ENCODE data around the gene POLA2.

Gene POLA2

DNA sequence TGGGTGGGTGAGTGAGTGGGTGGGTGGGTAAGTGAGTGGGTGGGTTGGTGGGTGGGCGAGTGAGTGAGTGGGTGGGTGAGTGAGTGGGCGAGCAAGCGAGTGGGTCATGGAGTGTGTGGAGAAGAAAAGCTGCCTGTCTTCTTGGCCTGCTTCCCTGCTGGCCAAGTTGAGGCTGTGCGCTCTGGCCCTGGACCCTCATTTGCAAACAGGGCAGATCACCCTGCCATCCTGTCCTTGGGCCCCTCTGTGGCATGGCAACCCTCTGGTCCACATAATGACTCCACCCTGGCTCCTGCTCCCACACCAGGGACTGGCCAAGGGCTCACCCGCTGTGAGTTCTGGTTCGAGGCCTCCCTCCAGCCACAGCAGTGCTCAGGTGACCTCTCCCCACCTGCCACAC lies 44.9 kb upstream of the POLA2 start:
- ChIA-PET CTCF (no interaction called here), POLR2A (no interaction called here)
- TF ChIP-seq NFRKB (IDR thresholded peaks at IDR 0.05) (no peak), ZNF384 (IDR thresholded peaks at IDR 0.05) (no peak), ARNT (IDR thresholded peaks at IDR 0.05) (no peak), TARDBP (IDR thresholded peaks at IDR 0.05) (no peak), FOXA1 (IDR thresholded peaks at IDR 0.05) (no peak), L3MBTL2 (conservative IDR thresholded peaks at IDR 0.05) (no peak), BHLHE40 (IDR thresholded peaks at IDR 0.05; ENCODE audit: borderline replicate concordance) (no peak), LEF1 (IDR thresholded peaks at IDR 0.05; ENCODE audit: borderline replicate concordance) (no peak), HDGF (IDR thresholded peaks at IDR 0.05; ENCODE audit: borderline replicate concordance) (no peak), SP1 (IDR thresholded peaks at IDR 0.05) (no peak), SUZ12 (IDR thresholded peaks at IDR 0.05) (no peak), ELF4 (IDR thresholded peaks at IDR 0.05) (no peak), FOXM1 (IDR thresholded peaks at IDR 0.05; ENCODE audit: borderline replicate concordance) (no peak), CTBP1 (IDR thresholded peaks at IDR 0.05; ENCODE audit: borderline replicate concordance) (no peak), FOXK2 (IDR thresholded peaks at IDR 0.05) (no peak)
- TF ChIP-seq, protein P1, sequence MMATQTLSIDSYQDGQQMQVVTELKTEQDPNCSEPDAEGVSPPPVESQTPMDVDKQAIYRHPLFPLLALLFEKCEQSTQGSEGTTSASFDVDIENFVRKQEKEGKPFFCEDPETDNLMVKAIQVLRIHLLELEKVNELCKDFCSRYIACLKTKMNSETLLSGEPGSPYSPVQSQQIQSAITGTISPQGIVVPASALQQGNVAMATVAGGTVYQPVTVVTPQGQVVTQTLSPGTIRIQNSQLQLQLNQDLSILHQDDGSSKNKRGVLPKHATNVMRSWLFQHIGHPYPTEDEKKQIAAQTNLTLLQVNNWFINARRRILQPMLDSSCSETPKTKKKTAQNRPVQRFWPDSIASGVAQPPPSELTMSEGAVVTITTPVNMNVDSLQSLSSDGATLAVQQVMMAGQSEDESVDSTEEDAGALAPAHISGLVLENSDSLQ (IDR thresholded peaks at IDR 0.05) = no peak
- peak; percentile 22 for DNase-seq (ENCODE audit: extremely low spot score)

DNA sequence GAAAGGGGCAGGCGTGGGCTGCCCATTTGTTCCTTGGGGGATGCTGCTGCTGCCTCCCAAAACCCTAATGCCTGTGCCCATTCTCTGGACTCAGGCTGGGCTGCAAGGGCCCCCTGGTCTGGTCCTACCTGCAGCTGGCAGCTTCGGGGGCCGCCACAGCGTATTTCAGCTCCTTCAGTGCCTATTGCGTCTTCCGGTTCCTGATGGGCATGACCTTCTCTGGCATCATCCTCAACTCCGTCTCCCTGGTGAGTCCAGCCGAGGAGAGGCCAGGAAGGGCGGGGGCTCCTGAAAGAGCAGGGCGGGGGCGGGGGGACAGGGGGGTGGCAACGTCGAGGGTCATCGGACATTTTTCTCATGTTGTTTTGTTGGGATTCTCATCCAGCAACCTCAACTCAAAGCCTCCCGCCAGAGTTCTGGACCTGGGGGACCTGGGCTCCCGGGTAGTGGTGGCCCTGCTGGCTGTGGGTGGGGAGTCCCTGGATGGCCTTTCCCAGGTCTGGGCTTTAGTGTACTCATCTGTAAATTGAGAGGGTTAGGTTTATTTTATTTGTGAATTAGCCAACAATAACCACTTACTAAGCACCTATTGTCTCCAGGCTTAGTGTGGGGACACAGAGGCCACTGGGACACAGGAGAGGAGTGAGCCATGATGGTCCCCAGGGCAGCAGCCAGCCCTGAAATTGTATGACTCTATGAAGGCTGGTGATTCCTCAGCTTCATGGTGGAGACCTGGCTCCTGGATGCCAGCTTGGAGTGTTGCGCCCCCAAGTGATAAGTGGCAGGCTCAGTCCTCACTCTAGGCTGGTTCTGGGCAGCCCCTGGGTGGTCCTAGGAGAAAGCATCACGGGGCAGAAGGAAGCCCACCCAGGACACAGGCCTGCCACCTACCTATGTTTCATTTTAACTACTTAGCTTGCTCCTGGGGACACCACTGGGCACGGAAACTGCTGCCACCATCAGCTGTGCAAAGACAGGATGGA lies 44.0 kb upstream of the POLA2 start:
- TF ChIP-seq HDGF (IDR thresholded peaks at IDR 0.05; ENCODE audit: borderline replicate concordance) = no peak
- TF ChIP-seq NFRKB (IDR thresholded peaks at IDR 0.05) = no peak
- no peak for TF ChIP-seq LEF1 (IDR thresholded peaks at IDR 0.05; ENCODE audit: borderline replicate concordance)
- TF ChIP-seq L3MBTL2 (conservative IDR thresholded peaks at IDR 0.05) = no peak
- TF ChIP-seq BHLHE40 (IDR thresholded peaks at IDR 0.05; ENCODE audit: borderline replicate concordance) = no peak
- TF ChIP-seq ZNF384 (IDR thresholded peaks at IDR 0.05) = no peak
- TF ChIP-seq TARDBP (IDR thresholded peaks at IDR 0.05) = no peak
- TF ChIP-seq FOXA1 (IDR thresholded peaks at IDR 0.05) = no peak
- TF ChIP-seq SP1 (IDR thresholded peaks at IDR 0.05) = no peak
- POLR2A ChIA-PET = interaction anchor here (1.3 kb wide), 1 partner anchor 44 kb away, joined by 7 read pairs; the partner anchor contains the start of gene POLA2
- no peak for DNase-seq (ENCODE audit: extremely low spot score)
- CTCF ChIA-PET = no interaction called here

DNA sequence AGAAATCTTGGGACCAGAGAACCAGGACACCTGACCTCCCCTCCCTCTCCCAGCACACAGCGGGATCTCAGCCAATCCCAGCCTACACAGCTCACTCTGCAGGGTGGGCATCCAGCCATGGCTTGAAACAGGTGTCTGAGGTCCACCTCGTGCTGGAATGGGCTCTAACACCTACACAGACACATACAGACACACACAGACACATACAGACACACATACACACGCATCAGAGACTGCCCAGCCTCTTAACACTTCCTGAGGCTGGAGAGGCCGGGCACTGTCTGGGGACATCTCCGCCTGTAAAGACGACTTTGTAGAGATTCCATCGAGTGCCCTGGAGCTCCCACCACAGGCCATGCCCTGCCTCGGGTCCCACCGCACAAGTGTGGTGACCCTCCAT lies 43.3 kb upstream of the POLA2 start:
- TF ChIP-seq NFRKB (IDR thresholded peaks at IDR 0.05) (no peak), ZNF384 (IDR thresholded peaks at IDR 0.05) (no peak), L3MBTL2 (conservative IDR thresholded peaks at IDR 0.05) (no peak)
- CTCF ChIA-PET = no interaction called here
- no peak for DNase-seq (ENCODE audit: extremely low spot score)
- POLR2A ChIA-PET = interaction anchor here (1.3 kb wide), 1 partner anchor 43 kb away, joined by 7 read pairs; the partner anchor contains the start of gene POLA2

DNA sequence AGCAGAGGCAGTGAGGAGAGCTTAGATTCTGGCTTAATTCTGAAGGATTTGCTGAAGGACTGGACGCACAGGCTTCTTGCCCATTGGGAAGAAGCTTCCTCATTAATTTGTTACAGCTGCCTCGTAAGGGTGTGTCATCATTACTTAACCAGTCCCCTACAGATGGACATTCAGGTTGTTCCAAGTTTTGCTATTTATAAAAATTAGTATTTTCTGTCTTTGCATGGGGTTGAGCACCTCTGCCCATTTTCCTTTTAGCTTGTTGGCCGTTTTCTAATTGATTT lies 41.9 kb upstream of the POLA2 start:
- CTCF ChIA-PET = interaction anchor here (0.6 to 1.7 kb wide), 3 partner anchors 15 to 33 kb away, joined by 3 to 4 read pairs (median 4); no protein-coding TSS in a partner anchor
- POLR2A ChIA-PET = interaction anchor here (0.7 to 1.2 kb wide), 4 partner anchors 42 to 114 kb away, joined by 3 to 8 read pairs (median 3); partner anchors contain the start of genes DPF2 and POLA2
- DNase-seq (ENCODE audit: extremely low spot score) = no peak
- TF ChIP-seq ARNT (IDR thresholded peaks at IDR 0.05) (no peak), SP1 (IDR thresholded peaks at IDR 0.05) (no peak), CTBP1 (IDR thresholded peaks at IDR 0.05; ENCODE audit: borderline replicate concordance) (no peak), BHLHE40 (IDR thresholded peaks at IDR 0.05; ENCODE audit: borderline replicate concordance) (no peak), L3MBTL2 (conservative IDR thresholded peaks at IDR 0.05) (no peak), ELF4 (IDR thresholded peaks at IDR 0.05) (no peak), ZNF384 (IDR thresholded peaks at IDR 0.05) (no peak)
- TF ChIP-seq, protein P1 (IDR thresholded peaks at IDR 0.05) = no peak

DNA sequence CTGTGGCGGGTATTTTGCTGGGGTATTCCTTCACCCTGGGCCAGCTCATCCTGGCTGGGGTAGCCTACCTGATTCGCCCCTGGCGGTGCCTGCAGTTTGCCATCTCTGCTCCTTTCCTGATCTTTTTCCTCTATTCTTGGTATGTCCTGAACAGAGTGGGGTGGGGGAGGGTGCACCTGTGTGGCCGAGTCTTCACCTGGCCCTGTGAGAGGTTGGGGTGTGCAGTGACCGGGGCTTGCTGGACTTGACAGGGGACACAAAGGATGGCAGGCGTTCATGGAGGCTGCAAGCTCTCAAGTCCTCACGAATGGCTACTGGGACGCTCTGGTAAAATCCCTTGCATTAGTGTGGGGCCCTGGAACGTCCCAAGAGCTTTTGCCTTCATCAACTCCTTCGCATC lies 40.7 kb upstream of the POLA2 start:
- POLR2A ChIA-PET = interaction anchor here (1.0 kb wide), 1 partner anchor 41 kb away, joined by 4 read pairs; the partner anchor contains the start of gene POLA2
- no peak for TF ChIP-seq SP1 (IDR thresholded peaks at IDR 0.05)
- no peak for TF ChIP-seq ELF4 (IDR thresholded peaks at IDR 0.05)
- no peak for TF ChIP-seq FOXK2 (IDR thresholded peaks at IDR 0.05)
- TF ChIP-seq, protein P1 (IDR thresholded peaks at IDR 0.05) = no peak
- TF ChIP-seq TARDBP (IDR thresholded peaks at IDR 0.05) = no peak
- TF ChIP-seq LEF1 (IDR thresholded peaks at IDR 0.05; ENCODE audit: borderline replicate concordance) = no peak
- TF ChIP-seq NFRKB (IDR thresholded peaks at IDR 0.05) = no peak
- no peak for TF ChIP-seq SUZ12 (IDR thresholded peaks at IDR 0.05)
- no peak for TF ChIP-seq HDGF (IDR thresholded peaks at IDR 0.05; ENCODE audit: borderline replicate concordance)
- no peak for TF ChIP-seq ARNT (IDR thresholded peaks at IDR 0.05)
- DNase-seq (ENCODE audit: extremely low spot score) = no peak
- CTCF ChIA-PET = interaction anchor here (1.7 kb wide), 1 partner anchor 16 kb away, joined by 4 read pairs; no protein-coding TSS in a partner anchor

DNA sequence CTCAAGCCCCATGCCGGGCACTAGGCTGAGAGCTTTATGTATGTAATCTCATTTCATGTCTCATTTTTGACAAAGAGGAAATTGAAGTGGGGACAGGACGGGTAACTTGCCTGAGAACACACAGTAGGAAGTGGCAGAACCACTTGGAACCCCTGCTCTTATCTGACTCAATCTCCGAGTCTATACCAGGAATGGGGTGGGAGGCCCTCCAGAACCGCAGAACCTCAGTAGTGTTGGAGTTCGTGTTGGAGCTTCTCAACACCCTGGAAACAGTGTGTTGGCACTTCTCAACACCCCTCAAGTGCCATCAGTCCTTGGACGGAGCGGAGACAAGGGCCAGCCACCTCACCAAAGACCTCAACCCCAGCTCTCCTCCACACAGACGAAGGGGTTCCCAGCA lies 38.8 kb upstream of the POLA2 start:
- CTCF ChIA-PET = no interaction called here
- POLR2A ChIA-PET = interaction anchor here (1.7 kb wide), 1 partner anchor 39 kb away, joined by 8 read pairs; the partner anchor contains the start of gene POLA2
- DNase-seq (ENCODE audit: extremely low spot score) = no peak

More for the DNA sequence above, 38.8 kb upstream of the POLA2 start:
- TF ChIP-seq HDGF (IDR thresholded peaks at IDR 0.05; ENCODE audit: borderline replicate concordance) (no peak), TARDBP (IDR thresholded peaks at IDR 0.05) (no peak), FOXM1 (IDR thresholded peaks at IDR 0.05; ENCODE audit: borderline replicate concordance) (no peak), ELF4 (IDR thresholded peaks at IDR 0.05) (no peak)
